ENCODE data around the gene MYOM3.

- TF ChIP-seq, protein P1, sequence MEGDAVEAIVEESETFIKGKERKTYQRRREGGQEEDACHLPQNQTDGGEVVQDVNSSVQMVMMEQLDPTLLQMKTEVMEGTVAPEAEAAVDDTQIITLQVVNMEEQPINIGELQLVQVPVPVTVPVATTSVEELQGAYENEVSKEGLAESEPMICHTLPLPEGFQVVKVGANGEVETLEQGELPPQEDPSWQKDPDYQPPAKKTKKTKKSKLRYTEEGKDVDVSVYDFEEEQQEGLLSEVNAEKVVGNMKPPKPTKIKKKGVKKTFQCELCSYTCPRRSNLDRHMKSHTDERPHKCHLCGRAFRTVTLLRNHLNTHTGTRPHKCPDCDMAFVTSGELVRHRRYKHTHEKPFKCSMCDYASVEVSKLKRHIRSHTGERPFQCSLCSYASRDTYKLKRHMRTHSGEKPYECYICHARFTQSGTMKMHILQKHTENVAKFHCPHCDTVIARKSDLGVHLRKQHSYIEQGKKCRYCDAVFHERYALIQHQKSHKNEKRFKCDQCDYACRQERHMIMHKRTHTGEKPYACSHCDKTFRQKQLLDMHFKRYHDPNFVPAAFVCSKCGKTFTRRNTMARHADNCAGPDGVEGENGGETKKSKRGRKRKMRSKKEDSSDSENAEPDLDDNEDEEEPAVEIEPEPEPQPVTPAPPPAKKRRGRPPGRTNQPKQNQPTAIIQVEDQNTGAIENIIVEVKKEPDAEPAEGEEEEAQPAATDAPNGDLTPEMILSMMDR (IDR thresholded peaks at IDR 0.05), result no peak
- no peak for TF ChIP-seq ZFX (IDR thresholded peaks at IDR 0.05; ENCODE audit: borderline replicate concordance)
These were observed 26.4 kb downstream of the MYOM3 start for GRCh38 chr1:24085546-24085945.
